ENCODE results near the gene VSTM4. TPM values are rescaled to one million over a fixed set of nuclear protein-coding genes. Genes with fewer than 3 reads are reported as not detected.
A peak's percentile ranks its signal among the peaks of the same experiment; 100 is the strongest.

VSTM4 gene
- total RNA-seq, 4 donors from 2014 or later: 10.0 to 21.4 (median 12.6) TPM

DNA sequence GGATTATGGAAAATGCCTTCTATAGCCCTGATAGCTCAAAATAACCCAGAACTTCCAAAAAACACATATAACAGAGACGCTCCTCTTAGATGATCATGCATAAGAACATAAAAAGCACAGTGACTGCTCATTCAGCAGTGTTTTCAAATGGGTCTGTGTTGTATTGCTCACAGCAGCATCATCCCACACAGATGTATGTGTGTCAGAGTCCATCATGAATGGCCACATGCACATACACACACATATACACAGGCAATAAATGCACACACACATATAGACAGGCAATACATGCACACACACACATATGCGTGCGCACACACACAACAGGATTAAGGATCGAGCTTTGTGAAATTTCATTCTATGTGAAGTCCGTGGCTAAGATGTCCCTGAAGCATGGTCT is 46.7 kb upstream of the VSTM4 start:
- 76% methylated on average over 5 of the region's 5 CpGs for WGBS
- Histone ChIP-seq H3K36me3 (peaks cover 0 to 29% (median 7%) of the 10 kb centered on the region in 4 donors), H3K27ac (replicated peaks in 1 of 4) (no peak overlapping the region), H3K4me1 (peaks cover 0 to 6% (median 0%) of the 10 kb centered on the region in 4 donors), H3K9me3 (no peaks in the 10 kb centered on the region), H3K27me3 (no peaks in the 10 kb centered on the region), H3K4me3 (no peak overlapping the region)
- intact Hi-C loops (cut with DNase I): loop anchor here (10.0 kb wide), 1 partner anchor 177 kb away; no protein-coding TSS in a partner anchor
- no peak for DNase-seq (ENCODE audit: extremely low spot score)
- TF ChIP-seq, protein P1, sequence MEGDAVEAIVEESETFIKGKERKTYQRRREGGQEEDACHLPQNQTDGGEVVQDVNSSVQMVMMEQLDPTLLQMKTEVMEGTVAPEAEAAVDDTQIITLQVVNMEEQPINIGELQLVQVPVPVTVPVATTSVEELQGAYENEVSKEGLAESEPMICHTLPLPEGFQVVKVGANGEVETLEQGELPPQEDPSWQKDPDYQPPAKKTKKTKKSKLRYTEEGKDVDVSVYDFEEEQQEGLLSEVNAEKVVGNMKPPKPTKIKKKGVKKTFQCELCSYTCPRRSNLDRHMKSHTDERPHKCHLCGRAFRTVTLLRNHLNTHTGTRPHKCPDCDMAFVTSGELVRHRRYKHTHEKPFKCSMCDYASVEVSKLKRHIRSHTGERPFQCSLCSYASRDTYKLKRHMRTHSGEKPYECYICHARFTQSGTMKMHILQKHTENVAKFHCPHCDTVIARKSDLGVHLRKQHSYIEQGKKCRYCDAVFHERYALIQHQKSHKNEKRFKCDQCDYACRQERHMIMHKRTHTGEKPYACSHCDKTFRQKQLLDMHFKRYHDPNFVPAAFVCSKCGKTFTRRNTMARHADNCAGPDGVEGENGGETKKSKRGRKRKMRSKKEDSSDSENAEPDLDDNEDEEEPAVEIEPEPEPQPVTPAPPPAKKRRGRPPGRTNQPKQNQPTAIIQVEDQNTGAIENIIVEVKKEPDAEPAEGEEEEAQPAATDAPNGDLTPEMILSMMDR (IDR thresholded peaks at IDR 0.05): no peak
- no peak for TF ChIP-seq EP300 (IDR thresholded peaks at IDR 0.05)
- no peak for TF ChIP-seq POLR2AphosphoS5 (IDR thresholded peaks at IDR 0.05)
- TF ChIP-seq POLR2A (IDR thresholded peaks at IDR 0.05; ENCODE audit: low read depth): no peak

DNA sequence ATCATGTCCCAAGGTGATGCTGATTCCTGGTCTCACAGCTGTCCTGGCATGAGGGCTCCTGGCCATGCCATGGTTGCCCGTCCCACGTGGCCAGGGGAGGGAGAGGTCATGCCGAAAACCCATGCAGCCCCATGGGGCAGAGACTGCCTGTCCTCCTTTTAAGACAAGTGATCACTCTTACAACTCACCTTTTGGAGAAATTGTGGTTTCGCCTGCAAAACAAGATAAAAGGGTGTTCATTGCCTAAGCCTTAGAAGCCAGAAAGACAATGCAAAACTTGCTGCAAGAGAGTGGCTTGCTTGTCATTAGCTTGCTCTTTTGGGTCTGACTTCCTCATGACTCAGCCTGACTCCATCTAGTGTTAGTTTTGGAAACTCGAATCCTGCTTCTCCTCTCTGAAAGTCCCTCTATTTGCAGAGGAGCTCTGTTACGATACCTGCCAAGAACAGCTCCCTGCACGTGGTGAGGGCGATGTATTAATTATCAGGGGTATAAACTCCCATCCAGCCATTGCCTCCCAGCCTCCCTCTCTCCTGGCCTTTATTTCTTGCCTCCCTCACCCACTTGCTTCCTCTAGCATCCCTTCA is 46.2 kb upstream of the VSTM4 start:
- DNase-seq (ENCODE audit: extremely low spot score): no peak
- Histone ChIP-seq H3K27me3 (no peaks in the 10 kb centered on the region), H3K36me3 (peaks cover 0 to 31% (median 10%) of the 10 kb centered on the region in 4 donors), H3K9me3 (no peaks in the 10 kb centered on the region), H3K4me3 (no peak overlapping the region), H3K4me1 (peaks cover 0 to 6% (median 0%) of the 10 kb centered on the region in 4 donors), H3K27ac (replicated peaks in 1 of 4) (no peak overlapping the region)
- intact Hi-C loops (cut with DNase I): loop anchor here (10.0 kb wide), 1 partner anchor 177 kb away; no protein-coding TSS in a partner anchor
- WGBS: 50% methylated on average over 8 of the region's 8 CpGs
- TF ChIP-seq, protein P1 (IDR thresholded peaks at IDR 0.05): peak in 2 of 3 experiments; percentile 15 to 31
- TF ChIP-seq POLR2A (IDR thresholded peaks at IDR 0.05; ENCODE audit: low read depth): no peak

DNA sequence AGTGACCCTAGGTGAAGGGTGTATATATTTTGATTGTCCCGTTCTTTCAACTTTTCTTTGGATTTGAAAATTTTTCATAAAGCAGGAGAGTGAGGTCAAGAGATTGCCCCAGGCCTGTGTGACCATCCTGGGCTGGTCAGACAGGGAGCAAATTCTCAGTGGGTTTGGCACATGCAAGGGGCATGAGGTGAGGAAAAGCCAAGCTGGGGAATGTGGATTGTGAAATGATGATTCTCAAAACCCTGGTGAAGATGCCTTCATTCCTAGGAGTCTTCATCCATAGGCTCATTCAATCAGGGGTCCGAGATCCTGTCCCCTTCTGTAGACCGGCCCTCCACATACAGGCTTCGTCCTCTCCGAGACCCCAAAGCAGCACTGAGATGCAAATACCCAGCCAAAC is 45.5 kb upstream of the VSTM4 start:
- H3K4me1 ChIP-seq: peaks cover 0 to 6% (median 0%) of the 10 kb centered on the region in 4 donors
- H3K4me3 ChIP-seq: no peak overlapping the region
- no peak overlapping the region for H3K27ac ChIP-seq (replicated peaks in 1 of 4)
- peaks cover 0 to 30% (median 10%) of the 10 kb centered on the region in 4 donors for H3K36me3 ChIP-seq
- no peaks in the 10 kb centered on the region for H3K27me3 ChIP-seq
- H3K9me3 ChIP-seq: no peaks in the 10 kb centered on the region
- intact Hi-C loops (cut with DNase I): loop anchor here (10.0 kb wide), 1 partner anchor 176 kb away; no protein-coding TSS in a partner anchor
- 90% methylated on average over 5 of the region's 5 CpGs for WGBS
- DNase-seq (ENCODE audit: extremely low spot score): no peak
- TF ChIP-seq, protein P1 (IDR thresholded peaks at IDR 0.05): no peak
- TF ChIP-seq POLR2AphosphoS5 (IDR thresholded peaks at IDR 0.05): no peak
- no peak for TF ChIP-seq POLR2A (IDR thresholded peaks at IDR 0.05; ENCODE audit: low read depth)
- no peak for TF ChIP-seq EP300 (IDR thresholded peaks at IDR 0.05)

DNA sequence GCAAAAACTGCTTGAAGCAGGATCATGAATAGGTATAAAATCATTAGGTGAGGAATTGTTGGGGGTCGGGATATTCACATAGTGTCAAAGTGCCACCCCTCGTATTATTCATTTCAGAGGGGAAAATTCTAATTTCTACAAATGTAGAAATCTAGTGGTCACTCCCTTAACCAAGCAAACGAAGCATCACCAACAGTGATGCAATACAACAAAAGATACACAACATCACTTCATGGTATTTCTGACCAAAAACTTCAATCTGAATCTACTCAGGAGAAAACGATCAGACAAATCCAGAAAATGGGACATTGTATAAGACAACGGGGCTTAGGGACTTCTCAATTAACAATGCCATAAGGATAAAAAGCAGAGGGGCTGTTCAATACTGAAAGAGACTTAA is 44.8 kb upstream of the VSTM4 start:
- H3K36me3 ChIP-seq: peaks cover 0 to 23% (median 8%) of the 10 kb centered on the region in 4 donors
- peaks cover 0 to 6% (median 0%) of the 10 kb centered on the region in 4 donors for H3K4me1 ChIP-seq
- no peaks in the 10 kb centered on the region for H3K9me3 ChIP-seq
- intact Hi-C loops (cut with DNase I): loop anchor here (10.0 kb wide), 1 partner anchor 175 kb away; no protein-coding TSS in a partner anchor
- no peak overlapping the region for H3K27ac ChIP-seq (replicated peaks in 1 of 4)
- H3K27me3 ChIP-seq: no peaks in the 10 kb centered on the region
- no peak for DNase-seq (ENCODE audit: extremely low spot score)
- 91% methylated on average over 5 of the region's 5 CpGs for WGBS
- TF ChIP-seq POLR2A (IDR thresholded peaks at IDR 0.05; ENCODE audit: low read depth): no peak
- no peak for TF ChIP-seq EP300 (IDR thresholded peaks at IDR 0.05)
- TF ChIP-seq, protein P1 (IDR thresholded peaks at IDR 0.05): no peak
- TF ChIP-seq POLR2AphosphoS5 (IDR thresholded peaks at IDR 0.05): no peak
- no peak overlapping the region for H3K4me3 ChIP-seq
